ENCODE results near the gene UFL1. TPM values are rescaled to one million over a fixed set of nuclear protein-coding genes. Genes with fewer than 3 reads are reported as not detected.

The UFL1 gene
- total RNA-seq, 4 donors from 2014 or later, result 22.3 to 24.3 (median 23.2) TPM

GRCh38 chr6:96575359-96575758, 53.8 kb downstream of the UFL1 start:
- DNase-seq (ENCODE audit: low spot score in 2 of 2), result no peak
- H3K4me3 ChIP-seq (ENCODE audit: low read depth, poor library complexity, severe bottlenecking), result no peak overlapping the region
- WGBS, 2 donors, result 77 to 80% methylated on average over 3 of the region's 3 CpGs
- TF ChIP-seq POLR2A (IDR thresholded peaks at IDR 0.05), result no peak
- no peak for TF ChIP-seq CTCF (IDR thresholded peaks at IDR 0.05)
- intact Hi-C loops (cut with DNase I; ENCODE audit: low total_unique reads), result no loop called here

DNA sequence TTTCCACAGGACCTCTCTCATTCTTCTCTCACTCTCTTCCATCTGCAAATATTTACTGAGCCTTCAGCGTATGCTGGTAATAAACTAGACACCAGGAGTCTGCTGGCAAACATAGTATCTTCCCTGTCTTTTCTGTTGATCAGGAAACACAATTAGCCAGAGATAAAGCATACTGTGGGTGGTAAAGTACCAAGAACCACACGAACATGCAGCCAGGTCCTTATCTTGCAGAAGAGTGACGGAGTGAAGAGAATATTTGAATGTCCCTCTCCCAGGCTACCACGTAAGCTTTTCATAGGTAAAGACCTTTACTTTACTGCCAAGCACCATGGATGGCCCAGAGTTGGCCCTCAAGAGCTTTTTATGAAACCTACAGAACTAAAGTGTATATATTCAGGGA, 54.6 kb downstream of the UFL1 start:
- H3K4me3 ChIP-seq (ENCODE audit: low read depth, poor library complexity, severe bottlenecking), result no peak overlapping the region
- intact Hi-C loops (cut with DNase I; ENCODE audit: low total_unique reads), result no loop called here
- DNase-seq (ENCODE audit: low spot score in 2 of 2), result no peak
- no peak for TF ChIP-seq CTCF (IDR thresholded peaks at IDR 0.05)
- 63 to 73% methylated on average over 4 of the region's 4 CpGs for WGBS, 2 donors

DNA sequence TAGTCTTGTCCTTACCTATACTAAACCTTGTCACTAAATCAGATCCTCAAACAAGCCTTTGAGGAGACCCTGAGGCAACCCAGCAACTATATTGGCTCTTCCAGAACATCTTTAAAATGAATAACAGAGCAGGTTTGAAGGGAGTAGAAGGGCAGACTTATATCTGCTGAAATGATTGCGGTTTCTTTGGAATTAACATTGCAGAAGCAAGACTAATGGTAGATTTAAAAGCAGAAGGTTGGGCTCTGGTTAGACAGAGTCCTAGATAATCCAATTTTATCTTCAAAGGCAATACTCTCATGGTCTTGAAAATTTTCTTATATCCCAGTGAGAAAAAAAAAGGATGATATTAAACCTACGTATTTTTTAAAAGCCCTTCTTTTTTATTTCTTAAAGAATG, 60.4 kb downstream of the UFL1 start:
- 82 to 83% methylated on average over 2 of the region's 2 CpGs for WGBS, 2 donors
- TF ChIP-seq CTCF (IDR thresholded peaks at IDR 0.05), result no peak
- TF ChIP-seq POLR2A (IDR thresholded peaks at IDR 0.05), result no peak
- DNase-seq (ENCODE audit: low spot score in 2 of 2), result no peak
- H3K4me3 ChIP-seq (ENCODE audit: low read depth, poor library complexity, severe bottlenecking), result no peak overlapping the region
- intact Hi-C loops (cut with DNase I; ENCODE audit: low total_unique reads), result no loop called here

GRCh38 chr6:96582436-96582835, 60.8 kb downstream of the UFL1 start:
- intact Hi-C loops (cut with DNase I; ENCODE audit: low total_unique reads), result no loop called here
- no peak for TF ChIP-seq POLR2A (IDR thresholded peaks at IDR 0.05)
- TF ChIP-seq CTCF (IDR thresholded peaks at IDR 0.05), result no peak
- H3K4me3 ChIP-seq (ENCODE audit: low read depth, poor library complexity, severe bottlenecking), result no peak overlapping the region
- WGBS, 2 donors, result 66 to 71% methylated on average over 1 of the region's 1 CpG
- DNase-seq (ENCODE audit: low spot score in 2 of 2), result no peak

DNA sequence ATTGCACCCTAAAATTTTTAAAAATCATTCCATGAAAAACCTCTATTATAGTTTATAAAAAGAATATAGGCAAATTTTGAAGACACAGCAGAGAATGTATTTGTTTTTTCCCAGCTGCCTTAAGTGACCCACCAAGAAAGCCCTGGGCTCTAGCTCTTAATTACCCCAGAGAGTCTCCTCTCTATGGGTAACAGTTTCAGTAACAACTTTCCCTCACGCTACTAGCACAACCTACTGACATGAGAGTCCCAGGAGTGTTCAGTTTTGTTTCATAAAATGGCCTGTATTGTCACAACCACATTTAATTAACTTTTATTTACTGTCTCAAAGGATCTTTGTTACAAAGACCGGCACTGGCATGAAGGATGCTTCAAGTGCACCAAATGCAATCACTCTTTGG, 82.8 kb downstream of the UFL1 start:
- TF ChIP-seq POLR2A (IDR thresholded peaks at IDR 0.05) (no peak), CTCF (IDR thresholded peaks at IDR 0.05) (no peak)
- no peak for DNase-seq (ENCODE audit: low spot score in 2 of 2)
- WGBS, 2 donors, result 64 to 69% methylated on average over 2 of the region's 2 CpGs
- intact Hi-C loops (cut with DNase I; ENCODE audit: low total_unique reads), result no loop called here
- H3K4me3 ChIP-seq (ENCODE audit: low read depth, poor library complexity, severe bottlenecking), result no peak overlapping the region

Other genes with a start within 250 kb of the UFL1 start
- gene FHL5, start 41.3 kb downstream of the UFL1 start, total RNA-seq, result 10 to 100 TPM in 2 of 4 donors, 1 to 10 TPM in 2; 3.5 to 14.3 (median 7.7) TPM

Measured in lower leg skin (tissue), 4 donors.